ENCODE results near the gene ZNF24. TPM values are rescaled to one million over a fixed set of nuclear protein-coding genes. Genes with fewer than 3 reads are reported as not detected.

Gene ZNF24
- total and polyA plus RNA-seq, 10 donors: 13.4 to 64.3 (median 50.8) TPM

GRCh38 chr18:35283923-35284794, 60.1 kb downstream of the ZNF24 start:
- DNase-seq: no peak
- peaks cover 0 to 16% (median 11%) of the 10 kb centered on the region in 6 donors for H3K4me1 ChIP-seq
- TF ChIP-seq CTCF (IDR thresholded peaks at IDR 0.05 in 8 of 11, conservative IDR thresholded peaks at IDR 0.05 in 3 of 11) (no peak), POLR2A (IDR thresholded peaks at IDR 0.05) (no peak), POLR2AphosphoS5 (IDR thresholded peaks at IDR 0.05) (no peak)
- no peaks in the 10 kb centered on the region for H3K27me3 ChIP-seq (replicated peaks in 1 of 7)
- H3K4me3 ChIP-seq: no peak overlapping the region
- peaks cover 0 to 25% (median 18%) of the 10 kb centered on the region in 6 donors for H3K36me3 ChIP-seq
- H3K9me3 ChIP-seq: peaks cover 0 to 34% (median 17%) of the 10 kb centered on the region in 8 donors
- H3K27ac ChIP-seq: no peak overlapping the region
- intact Hi-C loops (cut with DNase I; ENCODE audit: low total_unique reads): no loop called here
- WGBS, 5 donors: 87 to 99% (median 98%) methylated on average over 3 to 7 of the region's 7 CpGs

DNA sequence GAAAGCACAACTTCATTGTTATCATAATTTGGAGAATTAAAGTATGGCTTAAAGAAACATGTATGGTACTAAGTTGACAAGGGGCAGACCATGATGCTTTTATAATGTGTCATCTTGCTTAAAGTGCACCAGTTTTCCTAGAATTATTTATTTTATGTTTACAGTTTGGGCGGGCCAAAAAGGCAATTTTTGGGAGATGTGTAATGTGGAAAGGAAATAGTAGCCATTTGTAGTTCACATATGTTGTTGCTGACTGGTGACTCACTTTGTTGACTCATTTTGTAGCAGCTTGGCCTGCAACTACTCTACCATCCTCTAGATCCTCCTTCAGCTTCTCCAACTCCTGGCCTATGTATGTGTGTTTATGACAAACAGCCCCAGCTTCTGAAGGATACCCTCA, 61.9 kb downstream of the ZNF24 start:
- no peak for DNase-seq
- Histone ChIP-seq H3K36me3 (peaks cover 0 to 25% (median 18%) of the 10 kb centered on the region in 6 donors), H3K27me3 (replicated peaks in 1 of 7) (no peaks in the 10 kb centered on the region), H3K27ac (no peak overlapping the region), H3K9me3 (peaks cover 0 to 41% (median 22%) of the 10 kb centered on the region in 8 donors), H3K4me1 (no peaks in the 10 kb centered on the region), H3K4me3 (no peak overlapping the region)
- TF ChIP-seq POLR2A (IDR thresholded peaks at IDR 0.05): no peak
- no peak for TF ChIP-seq CTCF (IDR thresholded peaks at IDR 0.05 in 8 of 11, conservative IDR thresholded peaks at IDR 0.05 in 3 of 11)
- no peak for TF ChIP-seq POLR2AphosphoS5 (IDR thresholded peaks at IDR 0.05)
- 78 to 97% (median 92%) methylated on average over 1 of the region's 1 CpG for WGBS, 5 donors
- intact Hi-C loops (cut with DNase I; ENCODE audit: low total_unique reads): no loop called here

Other genes starting within 250 kb of the ZNF24 start
- 10 to 100 TPM; 27.4 to 50.7 (median 34.4) TPM for gene ZNF397, start 103.4 kb downstream of the ZNF24 start, total RNA-seq
- gene ZNF397, start 103.4 kb downstream of the ZNF24 start, polyA plus RNA-seq: 10 to 100 TPM; 10.3 to 15.8 (median 11.8) TPM
- 10 to 100 TPM; 18.1 to 39.2 (median 26.6) TPM for gene ZSCAN30, start 54.2 kb downstream of the ZNF24 start, total RNA-seq
- gene ZSCAN30, start 54.2 kb downstream of the ZNF24 start, polyA plus RNA-seq: 10 to 100 TPM in 2 of 3 donors, 1 to 10 TPM in 1; 7.2 to 12.1 (median 11.0) TPM
- gene ZNF396, start 32.9 kb upstream of the ZNF24 start, total RNA-seq: 1 to 10 TPM; 1.2 to 4.6 (median 1.5) TPM
- 1 to 10 TPM in 2 of 3 donors, under 1 TPM in 1; 0.85 to 1.2 (median 1.0) TPM for gene ZNF396, start 32.9 kb upstream of the ZNF24 start, polyA plus RNA-seq
- gene INO80C, start 153.5 kb upstream of the ZNF24 start, total RNA-seq: 10 to 100 TPM; 18.9 to 45.4 (median 31.3) TPM
- gene INO80C, start 153.5 kb upstream of the ZNF24 start, polyA plus RNA-seq: 10 to 100 TPM; 32.7 to 57.5 (median 36.3) TPM
- gene GALNT1, start 237.3 kb upstream of the ZNF24 start, total RNA-seq: 10 to 100 TPM; 38.5 to 67.1 (median 54.1) TPM
- gene GALNT1, start 237.3 kb upstream of the ZNF24 start, polyA plus RNA-seq: 10 to 100 TPM; 13.9 to 22.3 (median 21.0) TPM